ENCODE measurements around the gene NELFCD. TPM values are rescaled to one million over a fixed set of nuclear protein-coding genes. Genes with fewer than 3 reads are reported as not detected.
A peak's percentile ranks its signal among the peaks of the same experiment; 100 is the strongest.
"Not testable (repeated sequence)": the region's sequence is repeated elsewhere in the genome, so short reads cannot be mapped to it uniquely, and the experiment has no call there.

NELFCD gene
- total RNA-seq, 1 experiment from 2014 or later, result 92.4 TPM

DNA sequence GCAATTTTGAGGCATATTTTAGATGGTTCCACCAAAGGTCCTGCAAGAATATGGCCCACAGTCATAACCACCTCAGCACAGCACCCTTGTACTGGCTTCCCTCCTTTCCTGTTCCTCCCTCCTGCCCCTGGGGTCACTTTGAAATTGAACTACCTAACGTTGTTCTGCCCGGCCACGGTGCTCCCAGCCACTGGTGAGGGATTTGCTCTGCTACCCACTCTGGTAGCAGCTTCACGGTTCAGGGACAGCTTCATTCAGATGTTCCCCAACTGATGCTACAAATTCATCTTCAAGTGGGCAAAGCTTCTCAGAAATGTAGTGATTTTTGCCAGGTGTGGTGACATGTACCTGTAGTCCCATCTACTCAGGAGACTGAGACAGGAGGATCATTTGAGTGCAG is 7.9 kb upstream of the NELFCD start:
- no peak for DNase-seq (ENCODE audit: low read depth)

DNA sequence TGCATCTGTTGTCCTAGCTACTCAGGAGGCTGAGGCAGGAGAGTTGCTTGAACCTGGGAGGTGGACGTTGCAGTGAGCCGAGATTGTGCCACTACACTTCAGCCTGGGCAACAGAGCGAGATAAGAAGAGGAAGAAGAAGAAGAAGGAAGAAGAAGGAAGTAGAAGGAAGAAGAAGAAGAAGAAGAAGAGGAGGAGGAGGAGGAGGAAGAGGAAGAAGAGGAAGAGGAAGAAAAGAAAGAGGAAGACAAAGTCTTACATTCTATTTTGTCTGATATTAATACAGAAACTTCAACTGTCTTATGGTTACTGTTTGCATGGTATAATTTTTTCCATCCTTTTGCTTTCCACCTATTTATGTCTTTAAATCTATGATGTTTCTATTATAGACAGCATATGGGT is 7.2 kb upstream of the NELFCD start:
- no peak for DNase-seq (ENCODE audit: low read depth)

DNA sequence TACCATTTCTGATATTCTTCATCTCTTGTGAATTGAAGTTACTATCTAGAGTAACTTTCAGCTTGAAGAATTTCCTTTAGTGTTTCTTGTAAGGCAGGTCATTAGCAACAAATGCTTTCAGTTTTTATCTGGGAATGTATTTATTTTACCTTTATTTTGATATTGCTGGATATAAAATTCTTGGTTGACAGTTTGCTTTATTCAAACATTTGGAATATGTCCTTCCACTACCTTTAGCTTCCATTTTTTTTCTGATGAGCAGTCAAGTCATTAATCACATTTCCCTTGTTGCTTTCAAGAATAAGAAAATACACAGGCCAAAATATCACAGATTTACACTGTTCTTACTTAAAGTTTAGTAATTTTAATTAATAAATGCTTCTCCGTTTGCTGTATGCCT is 5.7 kb upstream of the NELFCD start:
- DNase-seq (ENCODE audit: low read depth), result no peak

DNA sequence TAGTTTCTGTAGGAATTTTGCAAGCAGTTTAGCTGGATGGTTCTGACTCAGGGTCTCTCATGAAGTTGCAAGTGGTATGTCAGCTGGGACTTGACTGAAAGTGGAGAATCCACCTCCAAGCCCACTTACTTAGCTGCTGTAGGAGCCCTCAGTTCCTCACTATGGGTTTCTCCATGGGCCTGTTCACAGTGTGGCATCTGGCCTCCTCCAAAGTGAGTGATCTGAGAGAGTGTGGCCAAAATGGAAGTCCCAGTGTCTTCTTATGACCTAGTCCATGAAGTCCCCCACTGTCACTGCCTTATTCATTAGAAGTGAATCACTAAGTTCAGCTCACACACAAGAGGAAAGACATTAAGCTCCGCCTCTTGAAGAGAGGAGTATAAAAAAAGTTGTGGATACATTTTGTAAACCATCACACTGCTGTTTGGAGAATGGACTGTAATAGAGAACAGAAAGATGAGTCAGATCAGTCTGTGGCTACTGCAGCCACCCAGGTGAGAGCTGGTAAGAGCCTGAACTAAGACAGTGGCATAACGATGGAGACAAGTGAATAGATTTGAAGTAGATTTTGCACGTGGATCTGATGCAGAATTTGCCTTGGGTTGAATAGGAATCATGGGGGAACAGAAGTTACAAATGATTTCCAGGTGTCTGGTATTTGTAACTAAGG is 4.9 kb upstream of the NELFCD start:
- peak; percentile 15 for DNase-seq (ENCODE audit: low read depth)

DNA sequence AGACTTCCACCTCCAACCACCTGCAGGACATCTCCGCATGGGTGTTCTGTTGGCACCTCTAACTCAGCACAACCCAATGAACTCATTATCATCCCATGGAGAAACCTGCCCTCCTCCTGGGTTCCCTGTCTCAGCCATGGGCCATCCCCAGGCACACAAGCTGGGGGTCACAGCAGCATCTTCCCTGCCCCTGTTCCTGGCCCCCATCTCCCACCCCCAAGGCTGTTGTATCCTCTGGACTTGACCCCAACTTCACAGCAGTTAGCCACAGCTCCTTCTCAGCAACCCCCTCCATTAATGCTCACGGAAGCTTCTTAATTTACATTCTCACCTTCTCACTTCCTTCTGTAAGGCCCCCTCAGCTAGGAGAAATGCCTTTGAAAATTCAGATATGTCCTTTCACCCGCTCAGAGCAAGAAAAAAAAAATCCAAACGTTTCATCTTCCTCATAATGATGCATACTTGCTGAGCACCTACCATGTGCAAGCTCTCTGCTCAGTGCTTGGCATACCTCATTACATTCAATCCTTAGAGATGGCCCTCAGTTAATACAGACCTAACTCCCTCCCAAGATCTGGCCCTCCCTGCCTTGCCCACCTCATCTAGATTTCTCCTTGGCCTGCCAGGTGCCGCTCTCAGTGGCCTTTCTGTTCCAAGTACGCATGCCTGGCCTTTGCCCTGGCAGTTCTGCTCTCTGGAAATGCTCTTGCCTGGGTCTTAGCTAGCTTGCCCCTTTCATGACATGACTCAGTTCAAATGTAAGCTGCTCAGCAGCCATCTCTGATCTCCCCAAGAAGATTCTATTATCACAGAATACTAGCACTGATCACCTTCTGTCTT is 2.5 kb upstream of the NELFCD start:
- DNase-seq (ENCODE audit: low read depth), result no peak

DNA sequence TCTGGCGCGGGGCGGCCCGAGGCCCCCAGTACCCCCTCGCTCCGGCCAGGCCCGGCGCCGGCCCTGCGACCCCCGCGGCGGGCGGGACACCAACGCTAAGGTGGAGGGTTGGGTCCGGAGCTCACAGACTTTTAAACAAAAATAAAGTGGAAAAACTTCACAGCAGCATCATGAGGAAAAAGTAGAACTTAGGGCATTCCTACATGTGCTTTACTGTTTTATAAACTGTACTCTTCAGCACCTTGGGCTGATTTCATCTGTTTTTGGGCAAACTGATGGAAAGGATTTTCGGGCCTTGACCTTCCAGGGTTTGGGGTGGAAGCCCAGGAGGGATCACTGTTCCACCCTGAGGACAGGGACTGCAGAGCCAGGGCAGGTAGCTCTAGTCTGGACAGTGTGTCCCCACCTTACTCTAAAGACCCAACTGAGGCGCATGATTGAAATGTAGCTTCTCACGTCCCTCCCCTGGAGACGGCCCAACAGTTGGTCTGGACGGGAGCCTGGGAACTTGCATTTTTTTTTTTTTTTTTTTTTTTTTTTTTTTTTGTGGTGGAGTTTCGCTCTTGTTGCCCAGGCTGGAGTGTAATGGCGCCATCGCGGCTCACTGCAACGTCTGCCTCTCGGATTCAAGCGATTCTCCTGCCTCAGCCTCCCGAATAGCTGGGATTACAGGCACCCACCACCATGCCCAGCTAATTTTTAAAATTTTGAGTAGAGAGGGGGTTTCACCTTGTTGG is 740 bp downstream of the NELFCD start:
- peak; percentile 23 for DNase-seq (ENCODE audit: low read depth)

DNA sequence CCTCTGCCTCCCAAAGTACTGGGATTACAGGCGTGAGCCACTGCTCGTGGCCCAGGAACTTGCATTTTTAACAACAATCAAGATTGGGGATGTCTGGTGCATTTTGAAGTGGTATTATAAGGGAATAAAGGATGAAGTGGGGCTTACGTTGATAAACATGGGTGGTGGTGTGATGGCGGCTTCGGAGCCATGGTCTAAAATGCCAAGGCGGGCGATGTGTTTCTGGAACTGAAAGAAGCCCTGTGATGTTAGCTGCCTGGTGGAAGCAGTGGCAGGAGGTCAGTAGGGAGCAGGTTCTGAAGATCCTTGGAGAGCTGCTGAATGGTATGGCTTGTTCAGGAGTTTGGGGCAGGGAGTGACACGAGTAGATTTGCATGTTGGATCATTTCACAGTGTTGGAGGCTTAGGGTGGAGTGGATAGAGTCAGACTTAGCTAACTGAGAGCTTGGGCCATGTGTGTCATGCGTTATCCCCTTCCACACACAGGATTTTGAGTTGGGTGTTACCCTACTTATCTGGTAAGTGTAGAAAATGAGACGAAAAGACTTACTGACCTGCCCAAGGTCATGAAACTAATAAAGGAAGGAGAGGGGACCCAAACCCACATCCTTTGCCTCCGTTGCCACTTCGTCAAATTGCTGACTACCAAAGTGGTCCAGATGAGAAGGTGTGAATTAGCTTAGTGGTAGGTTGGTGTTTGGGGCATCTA is 1.5 kb downstream of the NELFCD start:
- DNase-seq (ENCODE audit: low read depth), result no peak

DNA sequence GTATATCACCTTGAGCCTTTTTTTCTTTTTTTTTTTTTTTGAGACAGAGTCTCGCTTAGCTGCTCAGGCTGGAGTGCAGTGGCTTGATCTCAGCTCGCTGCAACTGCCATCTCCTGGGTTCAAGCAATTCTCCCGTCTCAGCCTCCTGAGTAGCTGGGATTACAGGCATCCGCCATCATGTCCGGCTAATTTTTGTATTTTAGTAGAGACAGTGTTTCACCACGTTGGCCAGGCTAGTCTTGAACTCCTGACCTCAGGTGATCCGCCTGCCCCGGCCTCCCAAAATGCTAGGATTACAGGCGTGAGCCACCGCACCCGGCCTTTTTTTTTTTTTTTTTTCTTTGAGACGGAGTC is 2.0 kb downstream of the NELFCD start:
- not testable (repeated sequence) for DNase-seq (ENCODE audit: low read depth)

DNA sequence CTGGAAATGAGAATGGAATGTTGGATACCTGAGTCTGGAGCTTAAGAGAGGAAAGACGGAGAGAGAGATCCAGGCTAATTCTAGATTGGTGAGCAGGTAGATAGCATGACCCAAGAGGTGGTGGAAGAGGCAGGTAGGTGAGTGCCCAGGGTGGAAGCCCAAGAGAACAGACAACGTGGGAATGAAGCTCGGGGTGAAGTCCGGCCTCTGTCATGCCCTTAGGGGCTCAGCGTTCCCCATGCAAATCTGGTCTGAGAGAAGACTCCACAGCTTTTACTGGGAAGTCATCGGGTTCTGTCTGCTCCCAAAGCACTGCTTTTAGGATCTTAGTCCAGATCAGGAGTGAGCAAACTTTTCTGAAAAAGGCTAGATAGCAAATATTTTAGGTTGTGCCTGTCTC is 3.6 kb downstream of the NELFCD start:
- DNase-seq (ENCODE audit: low read depth), result no peak

DNA sequence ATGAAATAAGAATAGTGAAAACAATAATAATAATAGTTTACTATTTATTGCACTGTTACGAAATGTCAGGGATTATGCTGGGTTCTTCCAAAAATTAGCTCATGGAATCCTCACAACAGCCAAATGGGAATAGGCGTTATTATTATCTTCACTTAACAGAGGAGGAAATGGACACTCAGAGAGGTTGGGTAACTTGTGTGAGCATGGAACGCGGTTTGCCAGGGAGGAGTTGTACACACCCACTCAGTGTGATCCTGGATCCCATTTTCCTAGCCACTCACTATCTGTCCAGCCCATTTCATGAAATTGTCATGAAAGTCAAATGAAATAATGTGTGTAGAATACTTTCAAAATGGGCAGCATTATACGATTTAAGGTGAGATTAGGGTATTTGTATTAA is 4.6 kb downstream of the NELFCD start:
- DNase-seq (ENCODE audit: low read depth), result no peak

DNA sequence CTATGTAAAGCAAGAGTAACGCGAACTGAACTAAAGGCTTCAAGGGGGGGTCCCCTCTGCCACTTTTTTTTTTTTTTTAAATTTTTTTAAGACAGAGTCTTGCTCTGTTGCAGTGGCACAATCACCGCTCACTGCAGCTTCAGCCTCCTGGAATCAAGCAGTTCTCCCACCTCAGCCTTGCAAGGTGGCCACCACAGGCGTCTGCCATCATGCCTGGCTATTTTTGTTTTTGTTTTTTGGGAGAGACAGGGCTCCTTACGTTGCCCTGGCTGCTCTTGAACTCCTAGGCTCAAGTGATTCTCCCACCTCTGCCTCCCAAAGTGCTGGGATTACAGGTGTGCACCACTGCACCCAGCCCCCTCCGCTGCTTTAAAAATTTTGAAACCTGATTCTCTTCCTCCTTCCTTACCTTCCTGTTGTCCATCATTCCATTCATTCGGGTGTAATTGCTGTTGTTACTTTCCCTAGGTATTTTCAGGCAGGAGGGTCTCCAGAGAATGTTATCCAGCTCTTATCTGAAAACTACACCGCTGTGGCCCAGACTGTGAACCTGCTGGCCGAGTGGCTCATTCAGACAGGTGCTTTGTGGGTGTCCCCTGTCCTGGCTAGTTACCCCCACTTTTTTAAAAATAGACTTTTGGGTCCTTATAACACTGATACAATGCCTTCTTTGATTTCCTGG is 5.4 kb downstream of the NELFCD start:
- no peak for DNase-seq (ENCODE audit: low read depth)

DNA sequence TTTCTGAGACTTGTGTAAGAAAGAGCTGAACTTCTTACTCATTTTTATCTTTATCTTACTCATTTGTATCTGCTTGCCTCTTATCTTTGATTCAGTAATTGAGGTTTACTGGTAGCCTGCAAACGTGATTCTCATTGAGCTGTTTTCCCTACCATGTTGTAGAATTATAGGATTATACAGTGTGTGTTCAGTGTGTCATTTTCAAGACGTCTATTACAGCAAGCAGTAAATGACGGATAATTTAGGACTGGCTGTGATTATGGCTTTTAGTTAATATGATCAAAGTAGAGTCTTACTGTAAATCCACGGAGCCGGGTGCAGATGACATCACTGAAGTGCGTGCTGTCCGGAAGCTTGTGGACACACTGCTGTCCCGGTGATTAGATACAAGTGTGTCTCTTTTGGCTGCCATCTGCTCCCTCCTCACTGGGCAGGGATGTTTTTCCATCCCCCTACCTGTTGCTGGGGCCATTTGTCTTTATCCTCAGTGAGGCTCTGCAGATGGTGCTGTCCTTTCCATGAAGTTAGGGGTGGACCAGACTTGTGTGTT is 6.0 kb downstream of the NELFCD start:
- DNase-seq (ENCODE audit: low read depth), result no peak

DNA sequence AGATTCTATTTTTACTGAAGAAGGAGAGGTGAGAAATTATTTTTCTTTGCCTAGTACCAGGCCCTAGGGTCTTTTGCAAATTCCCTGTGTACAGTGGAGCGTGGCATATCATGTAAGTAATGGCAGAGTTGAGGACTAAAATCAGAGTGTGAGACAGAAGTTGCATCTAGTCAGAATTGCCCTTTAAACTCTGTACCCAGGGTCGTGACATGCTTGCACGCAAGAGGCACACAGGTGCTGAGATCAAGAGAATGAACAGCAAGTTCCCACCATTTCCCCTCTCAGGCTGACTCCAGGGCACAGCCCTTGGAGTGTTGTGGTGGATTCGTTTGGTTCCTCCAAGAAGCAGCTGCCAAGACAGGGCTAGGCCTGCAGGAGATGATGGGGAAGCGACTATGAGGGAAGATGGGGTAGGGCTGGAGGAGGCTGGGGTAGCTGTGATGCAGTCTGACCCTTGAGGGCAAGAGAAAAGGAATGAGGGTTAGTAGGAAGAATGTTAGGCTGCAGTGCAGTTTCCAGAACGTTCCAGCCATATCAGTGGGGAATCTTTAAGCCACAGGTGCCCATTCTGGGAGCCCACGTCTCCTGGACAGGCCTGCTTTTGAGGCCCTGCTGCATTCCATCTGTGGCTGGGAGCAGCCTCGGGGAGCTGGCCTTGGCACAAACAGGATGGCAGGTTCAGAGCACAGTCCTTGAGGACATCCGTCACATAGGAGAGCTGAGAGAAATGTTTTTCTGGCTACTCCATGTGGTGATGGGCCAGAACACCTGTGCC is 6.9 kb downstream of the NELFCD start:
- no peak for DNase-seq (ENCODE audit: low read depth)

DNA sequence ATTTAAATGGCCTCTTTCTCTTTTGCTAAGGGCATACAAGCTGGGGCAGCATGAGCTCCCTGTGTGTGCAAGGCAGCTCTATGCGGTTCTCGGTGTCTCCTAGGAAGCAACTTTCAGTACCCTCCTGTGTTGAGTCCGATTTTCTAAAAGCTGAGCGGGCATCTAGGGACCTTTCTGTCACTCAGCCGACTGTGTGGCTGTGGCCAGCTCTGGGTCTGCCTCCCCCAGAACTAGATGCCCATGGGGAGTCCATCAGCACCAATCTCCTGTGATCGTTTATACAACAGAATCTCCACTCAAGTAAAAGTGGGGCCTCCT is 7.5 kb downstream of the NELFCD start:
- DNase-seq (ENCODE audit: low read depth), result no peak

DNA sequence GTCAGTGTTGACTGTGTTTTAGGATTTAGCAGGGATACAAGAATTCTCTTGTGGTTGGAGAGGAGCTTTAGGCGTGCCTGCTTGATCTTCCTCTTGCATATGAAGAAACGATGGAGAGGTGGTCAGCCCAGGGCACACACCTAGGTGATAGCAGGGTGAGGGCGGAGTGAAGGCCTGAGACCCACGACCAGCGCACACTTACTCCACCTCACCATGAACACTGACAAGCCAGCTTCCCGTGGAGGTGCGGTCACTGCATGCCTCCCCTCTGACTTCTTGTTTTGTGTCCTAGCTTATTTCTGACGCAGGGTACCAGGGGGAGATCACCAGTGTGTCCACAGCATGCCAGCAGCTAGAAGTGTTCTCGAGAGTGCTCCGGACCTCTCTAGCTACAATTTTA is 8.1 kb downstream of the NELFCD start:
- DNase-seq (ENCODE audit: low read depth), result no peak

DNA sequence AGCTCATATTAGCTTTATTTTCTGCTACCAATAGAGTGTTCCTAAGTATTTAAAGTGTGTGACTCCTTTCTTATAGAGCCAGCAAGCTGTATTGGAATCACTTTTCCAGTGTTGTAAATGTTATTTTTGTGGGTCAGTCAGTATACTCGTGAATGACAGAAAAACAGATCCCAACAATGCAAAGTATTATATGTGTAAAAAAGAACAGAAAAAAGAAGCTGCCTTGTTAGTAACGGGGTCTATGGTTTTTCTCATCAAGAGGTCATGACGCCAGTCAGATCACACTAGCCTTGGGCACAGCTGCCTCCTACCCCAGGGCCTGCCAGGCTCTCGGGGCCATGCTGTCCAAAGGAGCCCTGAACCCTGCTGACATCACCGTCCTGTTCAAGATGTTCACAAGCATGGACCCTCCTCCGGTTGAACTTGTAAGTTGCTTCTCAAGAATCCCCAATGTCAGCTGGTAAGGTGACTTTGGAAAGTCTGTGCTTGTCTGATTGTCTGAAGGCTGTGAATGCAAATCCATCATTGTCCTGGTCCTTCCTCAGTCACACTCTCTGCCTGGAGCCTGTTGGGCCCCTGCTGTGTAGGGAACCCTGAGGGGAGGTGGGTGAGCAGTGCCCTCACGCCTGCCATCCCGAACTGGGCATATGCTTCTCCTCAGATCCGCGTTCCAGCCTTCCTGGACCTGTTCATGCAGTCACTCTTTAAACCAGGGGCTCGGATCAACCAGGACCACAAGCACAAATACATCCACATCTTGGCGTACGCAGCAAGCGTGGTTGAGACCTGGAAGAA is 9.8 kb downstream of the NELFCD start:
- no peak for DNase-seq (ENCODE audit: low read depth)

DNA sequence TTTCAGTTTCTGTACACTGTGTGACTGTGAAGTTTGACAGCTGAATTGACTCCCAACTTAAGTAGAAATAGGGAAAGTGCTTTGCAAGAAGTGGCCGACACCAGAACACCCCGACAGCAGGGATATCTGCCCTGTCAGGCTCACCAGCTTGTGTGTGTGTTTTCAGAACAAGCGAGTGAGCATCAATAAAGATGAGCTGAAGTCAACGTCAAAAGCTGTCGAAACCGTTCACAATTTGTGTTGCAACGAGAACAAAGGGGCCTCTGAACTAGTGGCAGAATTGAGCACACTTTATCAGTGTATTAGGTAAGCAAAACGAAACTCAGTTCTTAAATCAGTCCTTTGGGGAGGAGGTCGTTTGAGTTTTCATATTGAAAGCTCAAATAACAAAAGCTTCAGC is 10.7 kb downstream of the NELFCD start:
- DNase-seq (ENCODE audit: low read depth), result no peak

DNA sequence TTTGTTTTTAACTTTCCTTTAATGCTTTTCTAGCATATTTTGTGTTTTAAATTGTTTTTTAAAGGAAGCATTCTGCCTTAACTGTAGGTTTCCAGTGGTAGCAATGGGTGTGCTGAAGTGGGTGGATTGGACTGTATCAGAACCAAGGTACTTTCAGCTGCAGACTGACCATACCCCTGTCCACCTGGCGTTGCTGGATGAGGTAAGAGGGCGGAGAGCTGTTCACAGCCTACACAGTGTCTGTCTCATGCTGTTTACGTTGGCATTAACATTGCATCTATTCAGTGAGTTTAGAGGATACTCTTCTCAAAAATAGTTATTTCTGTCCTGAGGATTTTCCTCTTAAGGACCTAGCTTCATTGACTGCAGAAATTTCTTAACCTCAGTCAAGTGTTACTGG is 11.9 kb downstream of the NELFCD start:
- no peak for DNase-seq (ENCODE audit: low read depth)

All from HT1080 (cell line).